GM04503 (cell line): Measurements from ENCODE around the gene OXT.
"Not testable (repeated sequence)": the region's sequence is repeated elsewhere in the genome, so short reads cannot be mapped to it uniquely, and the experiment has no call there.

Experiments
- DNase-seq: peaks from one replicate; pipeline ENCODE4 v3.0.0-alpha.2; 2012; ENCODE audit warnings: low read depth

OXT gene

GRCh38 chr20:3071610-3072529 is at the start of gene OXT:
OXT (plus strand) TSS chr20:3071620; CDS start chr20:3071656, 36 bp downstream.
- DNase-seq: no peak

GRCh38 chr20:3021777-3022176 is 49.6 kb upstream of the OXT start:
- no peak for DNase-seq

DNA sequence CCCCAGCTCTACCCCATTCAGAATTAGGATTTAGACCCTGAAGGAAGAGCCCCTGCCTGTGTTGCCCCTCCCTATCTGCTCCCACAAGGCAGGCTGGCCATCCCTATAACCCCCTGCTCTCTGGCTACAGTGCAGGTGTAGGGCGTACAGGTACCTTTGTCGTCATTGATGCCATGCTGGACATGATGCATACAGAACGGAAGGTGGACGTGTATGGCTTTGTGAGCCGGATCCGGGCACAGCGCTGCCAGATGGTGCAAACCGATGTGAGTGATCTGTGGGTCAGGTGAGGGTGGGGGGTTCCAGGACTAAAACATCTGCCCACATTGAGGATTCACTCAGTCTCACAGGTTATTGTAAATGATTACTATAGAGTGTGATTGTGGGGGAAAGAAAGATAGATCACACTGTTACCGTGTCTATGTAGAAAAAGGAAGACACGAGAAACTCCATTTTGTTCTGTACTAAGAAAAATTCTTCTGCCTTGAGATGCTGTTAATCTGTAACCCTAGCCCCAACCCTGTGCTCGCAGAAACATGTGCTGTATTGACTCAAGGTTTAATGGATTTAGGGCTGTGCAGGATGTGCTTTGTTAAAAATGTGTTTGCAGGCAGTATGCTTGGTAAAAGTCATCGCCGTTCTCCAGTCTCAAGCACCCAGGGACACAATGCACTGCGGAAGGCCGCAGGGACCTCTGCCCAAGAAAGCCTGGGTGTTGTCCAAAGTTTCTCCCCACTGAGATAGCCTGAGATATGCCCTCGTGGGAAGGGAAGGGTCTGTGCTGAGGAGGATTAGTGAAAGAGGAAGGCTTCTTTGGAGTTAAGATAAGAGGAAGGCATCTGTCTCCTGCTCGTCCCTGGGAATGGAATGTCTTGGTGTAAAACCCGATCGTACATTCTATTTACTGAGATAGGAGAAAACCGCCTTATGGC is 48.6 kb upstream of the OXT start:
- not testable (repeated sequence) for DNase-seq

DNA sequence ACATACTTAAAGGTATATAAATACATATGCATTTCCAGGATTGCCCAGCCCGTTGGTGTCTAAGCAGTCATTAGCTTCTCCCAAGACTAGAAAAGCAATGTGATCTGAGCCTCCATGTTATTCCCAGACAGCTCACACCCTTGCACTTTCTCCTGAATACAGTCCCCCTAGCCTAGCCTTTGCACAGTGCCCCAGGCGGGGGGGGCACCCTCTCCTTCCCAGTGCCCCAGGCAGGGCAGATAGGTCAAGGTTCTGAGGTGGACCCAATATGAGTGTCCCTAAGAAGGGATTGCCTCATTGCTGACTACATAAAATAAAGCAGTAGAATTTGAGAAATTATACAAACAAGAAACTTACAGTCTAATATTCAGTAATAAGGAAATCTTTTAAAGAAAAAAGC is 43.4 kb upstream of the OXT start:
- no peak for DNase-seq

DNA sequence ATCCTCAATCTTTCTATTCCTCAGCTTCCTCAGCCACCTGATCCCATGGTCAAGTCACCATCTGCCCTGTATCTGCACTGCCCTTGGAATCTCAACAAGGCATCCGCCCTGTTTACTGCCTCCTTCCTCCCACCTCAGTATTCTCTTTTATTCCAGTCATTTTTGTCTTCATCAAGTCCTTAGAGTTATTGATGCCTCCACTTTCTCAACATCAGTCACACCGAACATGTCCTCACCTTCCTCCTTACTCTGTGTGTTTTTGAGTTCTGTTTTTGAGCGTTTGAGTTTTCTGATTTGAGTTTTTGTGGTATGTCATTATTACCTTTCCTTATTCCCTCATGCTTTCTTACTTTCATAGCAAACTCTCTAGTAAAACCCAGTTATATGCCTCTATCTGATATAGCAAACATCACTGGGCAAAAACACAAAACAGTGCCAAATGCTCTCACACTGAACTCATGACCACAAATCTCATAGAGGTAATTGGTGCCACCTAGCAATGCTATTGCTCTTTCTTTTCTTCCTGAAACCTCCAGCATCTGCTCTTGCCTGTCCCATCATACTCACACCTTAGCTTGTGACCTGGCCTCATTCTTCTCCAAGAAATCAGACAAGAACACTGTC is 39.8 kb upstream of the OXT start:
- DNase-seq: no peak

DNA sequence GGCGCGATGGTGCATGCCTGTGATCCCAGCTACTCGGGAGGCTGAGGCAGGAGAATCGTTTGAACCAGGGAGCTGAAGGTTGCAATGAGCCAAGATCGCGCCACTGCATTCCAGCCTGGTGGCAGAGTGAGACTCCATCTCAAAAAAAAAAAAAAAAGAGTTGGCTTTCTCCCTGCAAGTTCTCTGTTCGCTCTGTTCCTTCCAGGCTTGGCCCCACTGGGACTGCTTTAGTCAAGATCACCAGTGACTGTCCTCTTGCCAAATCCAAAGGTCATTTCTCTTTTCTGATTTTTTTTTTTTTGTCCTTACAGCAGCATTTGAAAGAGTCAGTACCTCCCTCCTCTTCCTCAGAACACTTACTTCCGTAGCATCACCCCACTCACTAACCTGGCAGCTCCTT is 38.8 kb upstream of the OXT start:
- no peak for DNase-seq

- no peak for DNase-seq
Observed at GRCh38 chr20:3037654-3038053, 33.8 kb upstream of the OXT start.

DNA sequence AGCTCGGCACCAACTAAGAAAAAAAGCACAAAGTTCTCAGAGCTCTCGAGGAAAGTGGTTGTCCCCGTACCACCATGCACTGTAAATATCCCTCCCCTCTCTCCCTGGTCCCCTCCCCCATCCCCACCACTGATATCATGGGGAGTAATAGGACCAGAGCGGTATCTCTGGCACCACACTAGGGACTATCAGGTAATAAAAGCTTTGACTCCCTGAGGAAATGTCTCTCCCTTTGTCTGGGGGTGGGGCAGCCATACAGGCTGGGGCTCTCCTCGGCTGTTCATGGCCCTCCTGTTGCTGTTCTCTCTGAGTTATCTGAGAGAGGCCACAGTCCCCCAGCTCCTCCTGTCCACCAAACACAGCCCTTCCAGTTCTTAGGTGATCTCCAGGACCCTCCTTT is 33.0 kb upstream of the OXT start:
- no peak for DNase-seq

DNA sequence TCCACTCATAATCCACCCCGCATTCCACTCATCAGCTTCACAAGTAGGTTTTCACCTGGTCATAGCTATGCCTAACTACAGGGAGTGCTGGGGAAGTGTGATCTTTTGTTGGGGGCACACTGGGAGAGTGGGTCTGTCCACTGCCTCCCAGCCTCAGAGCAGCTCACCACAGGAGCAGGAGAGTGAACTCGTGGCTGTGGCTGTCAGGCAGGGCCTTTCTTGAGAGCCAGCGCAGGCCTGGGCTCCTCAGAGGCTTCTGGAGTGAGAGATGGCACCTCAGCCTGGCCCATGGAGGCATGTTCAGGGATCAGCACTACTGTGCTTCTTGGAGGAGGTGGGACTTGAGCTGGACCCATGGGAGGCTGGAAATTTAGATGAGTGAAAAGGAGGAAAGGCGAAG is 32.0 kb upstream of the OXT start:
- no peak for DNase-seq

DNA sequence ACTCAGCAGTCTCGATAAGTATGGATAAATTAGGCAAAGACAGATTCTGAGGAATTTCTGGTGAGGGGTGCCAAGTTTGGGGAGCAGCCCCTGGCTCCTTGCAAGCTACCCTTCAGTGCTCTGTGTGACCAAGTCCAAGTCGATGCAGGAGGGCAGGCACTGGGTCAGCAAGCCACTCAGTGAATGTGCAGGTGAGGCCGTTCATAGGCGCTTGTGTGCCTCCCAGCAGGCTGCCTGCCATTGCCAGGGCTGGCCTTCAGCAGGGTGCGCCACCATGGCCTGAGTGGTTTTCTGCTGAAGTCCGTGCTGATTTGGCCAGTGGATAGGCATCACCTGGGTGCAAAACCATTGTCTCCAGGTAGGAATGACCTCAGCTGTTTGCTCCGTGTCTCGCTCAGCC is 31.3 kb upstream of the OXT start:
- DNase-seq: no peak

DNA sequence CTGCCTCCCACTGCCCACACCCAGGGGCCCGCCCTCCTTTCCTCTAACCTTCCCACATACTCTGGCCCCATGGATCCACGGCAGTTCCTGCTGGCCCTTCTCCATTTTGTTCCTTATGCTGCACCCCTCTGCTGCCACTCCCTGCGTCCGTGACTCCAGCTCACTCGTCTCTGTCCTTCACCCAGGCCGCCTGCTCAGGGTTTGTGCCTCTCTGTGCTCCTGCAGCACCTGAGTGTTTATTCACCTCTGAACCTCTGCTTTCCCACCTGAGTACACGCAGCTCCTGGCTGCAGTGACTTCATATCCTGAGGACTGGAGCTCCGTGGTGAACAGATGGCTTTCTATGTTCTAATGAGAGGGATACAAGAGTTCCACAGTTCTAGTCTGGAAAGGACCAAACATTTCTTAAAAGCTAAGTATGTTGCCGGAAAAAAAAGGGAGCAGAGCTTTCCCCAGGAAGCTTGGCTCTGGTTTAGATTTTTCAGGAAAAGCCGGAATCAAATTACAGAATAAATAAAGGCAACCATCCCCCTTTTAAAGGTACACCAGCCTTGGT is 29.5 kb upstream of the OXT start:
- DNase-seq: no peak

- DNase-seq: no peak
Observed at GRCh38 chr20:3042625-3043024, 28.8 kb upstream of the OXT start.

DNA sequence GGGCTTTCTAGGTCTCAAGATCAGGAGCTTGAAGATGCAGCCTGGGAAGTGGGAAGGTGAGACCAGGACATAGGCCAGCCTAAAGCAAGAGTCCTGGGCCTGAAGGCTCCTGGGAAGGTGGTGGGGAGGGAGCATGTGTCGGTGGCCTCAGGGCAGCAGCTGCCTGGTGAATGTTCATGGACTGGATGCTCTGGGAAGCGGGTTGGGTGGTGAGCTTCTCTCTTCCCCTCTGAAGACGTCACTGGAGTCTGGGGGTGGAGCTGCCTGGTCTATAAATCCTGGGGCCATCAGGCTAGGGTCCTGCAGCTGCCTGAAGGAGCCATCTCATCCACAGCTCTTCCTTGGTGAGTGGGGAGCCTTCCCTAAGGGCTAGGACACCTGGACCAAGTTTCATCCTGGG is 28.1 kb upstream of the OXT start, which contains the start of gene GNRH2:
Gene GNRH2 (plus strand): TSS at position 301 of the 400 bp plus-strand sequence. CDS start 793 bp downstream, outside the sequence.
- DNase-seq: no peak

DNA sequence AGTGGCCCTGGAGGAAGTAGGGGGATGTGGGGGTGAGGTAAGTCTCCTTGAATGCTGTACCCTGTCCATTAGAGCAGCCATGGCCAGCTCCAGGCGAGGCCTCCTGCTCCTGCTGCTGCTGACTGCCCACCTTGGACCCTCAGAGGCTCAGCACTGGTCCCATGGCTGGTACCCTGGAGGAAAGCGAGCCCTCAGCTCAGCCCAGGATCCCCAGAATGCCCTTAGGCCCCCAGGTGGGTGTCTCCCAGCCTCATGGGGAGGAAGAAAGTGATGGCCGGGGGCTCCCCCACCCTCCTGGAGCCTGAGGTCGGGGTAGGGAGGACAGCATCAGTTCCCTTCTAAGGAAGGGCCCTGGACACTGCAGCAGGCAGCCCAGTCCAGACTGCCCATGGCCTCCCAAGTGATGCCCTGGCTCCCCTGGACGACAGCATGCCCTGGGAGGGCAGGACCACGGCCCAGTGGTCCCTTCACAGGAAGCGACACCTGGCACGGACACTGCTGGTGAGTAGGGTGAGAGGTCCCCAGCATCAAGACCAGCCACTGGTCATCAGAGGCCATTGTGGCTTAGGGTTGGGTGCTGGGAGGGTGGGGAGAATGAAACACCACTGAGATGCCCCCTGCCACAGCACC is 27.0 kb upstream of the OXT start:
- DNase-seq: no peak

- DNase-seq: peak; percentile 42
Observed at GRCh38 chr20:3045042-3045815, 26.2 kb upstream of the OXT start.

DNA sequence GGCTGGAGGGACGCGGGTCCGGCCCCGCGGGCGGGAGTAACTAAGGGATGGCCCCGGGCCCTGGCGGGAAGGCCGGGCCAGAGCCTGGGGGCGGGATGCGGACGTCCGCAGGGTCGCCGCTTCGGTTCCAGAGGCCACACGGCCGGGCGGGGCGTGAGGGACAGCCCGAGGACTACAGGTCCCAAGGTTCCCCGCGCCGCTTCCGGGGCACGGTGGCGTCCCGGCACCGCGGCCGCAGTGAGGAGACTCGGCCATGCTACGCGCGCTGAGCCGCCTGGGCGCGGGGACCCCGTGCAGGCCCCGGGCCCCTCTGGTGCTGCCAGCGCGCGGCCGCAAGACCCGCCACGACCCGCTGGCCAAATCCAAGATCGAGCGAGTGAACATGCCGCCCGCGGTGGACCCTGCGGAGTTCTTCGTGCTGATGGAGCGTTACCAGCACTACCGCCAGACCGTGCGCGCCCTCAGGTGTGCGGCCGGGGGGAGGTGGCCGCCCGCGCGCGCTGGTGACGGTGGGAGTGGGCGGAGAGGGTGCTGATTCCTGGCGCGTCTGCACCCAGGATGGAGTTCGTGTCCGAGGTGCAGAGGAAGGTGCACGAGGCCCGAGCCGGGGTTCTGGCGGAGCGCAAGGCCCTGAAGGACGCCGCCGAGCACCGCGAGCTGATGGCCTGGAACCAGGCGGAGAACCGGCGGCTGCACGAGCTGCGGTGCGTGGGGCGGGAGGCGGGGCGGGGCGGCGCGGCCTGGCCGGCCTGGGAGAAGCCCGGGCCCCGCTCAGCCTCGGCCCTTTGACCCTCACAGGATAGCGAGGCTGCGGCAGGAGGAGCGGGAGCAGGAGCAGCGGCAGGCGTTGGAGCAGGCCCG is 25.4 kb upstream of the OXT start, which contains the start of gene MRPS26:
Gene MRPS26 (plus strand): TSS at position 237 of the 861 bp plus-strand sequence. CDS start 17 bp downstream, at position 254.
- DNase-seq: peak; percentile 51

GRCh38 chr20:3046677-3047462 is 24.6 kb upstream of the OXT start:
- DNase-seq: no peak
